Activated CD4-positive, alpha-beta T cell treated with anti-CD3 and anti-CD28 coated beads, Interleukin-2, amount 50 U/mL, for 48 hours (primary cell): ENCODE results near the gene SLAIN2.
"Not testable (repeated sequence)": the region's sequence is repeated elsewhere in the genome, so short reads cannot be mapped to it uniquely, and the experiment has no call there.

Experiments used
- DNase-seq, 2 experiments: peaks; one replicate each; pipeline ENCODE4 v3.0.0-alpha.2; 2020

SLAIN2 gene

DNA sequence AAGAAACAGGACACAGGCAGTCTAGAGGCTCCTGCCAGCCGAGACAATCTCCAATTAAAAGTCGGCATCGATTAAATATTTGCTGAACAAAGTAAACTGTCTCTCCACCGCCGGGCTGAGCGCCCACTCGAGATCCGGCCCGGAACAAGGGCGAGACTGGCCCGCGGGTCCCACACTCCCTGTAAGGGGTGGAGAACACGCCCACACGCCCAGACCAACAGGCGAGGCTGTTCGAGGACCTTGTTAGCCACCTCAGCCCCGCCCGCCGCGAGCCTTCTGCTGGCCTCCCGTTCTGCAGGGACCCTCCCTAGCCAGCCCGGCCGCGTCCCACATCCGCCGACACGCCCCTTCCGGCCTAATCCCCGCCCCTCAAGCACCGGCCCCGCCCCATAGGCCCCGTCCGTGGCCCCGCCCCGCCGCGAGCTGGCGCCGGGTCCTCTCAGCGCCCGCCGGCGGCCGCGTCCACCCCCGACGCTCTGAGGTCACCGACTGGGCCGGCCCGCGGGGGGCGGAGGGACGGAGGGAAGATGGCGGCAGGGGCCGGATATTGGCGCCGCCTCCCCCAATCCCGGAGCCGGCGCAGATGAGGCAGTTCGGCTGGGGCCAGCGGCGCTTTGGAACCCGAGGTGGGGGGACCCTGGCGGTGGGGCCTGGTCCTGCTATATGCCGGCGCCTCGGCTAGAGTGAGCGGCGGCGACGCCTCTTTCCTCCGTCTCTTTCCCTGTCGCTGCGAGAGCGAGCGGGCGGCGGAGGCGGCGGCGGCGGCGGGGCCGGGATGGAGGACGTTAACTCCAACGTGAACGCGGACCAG, at the start of gene SLAIN2:
Gene SLAIN2, plus strand, starts transcription at position 565 of the 811 bp plus-strand sequence. Its CDS starts 211 bp downstream, at position 776.
- peak; percentile 99 for DNase-seq

DNA sequence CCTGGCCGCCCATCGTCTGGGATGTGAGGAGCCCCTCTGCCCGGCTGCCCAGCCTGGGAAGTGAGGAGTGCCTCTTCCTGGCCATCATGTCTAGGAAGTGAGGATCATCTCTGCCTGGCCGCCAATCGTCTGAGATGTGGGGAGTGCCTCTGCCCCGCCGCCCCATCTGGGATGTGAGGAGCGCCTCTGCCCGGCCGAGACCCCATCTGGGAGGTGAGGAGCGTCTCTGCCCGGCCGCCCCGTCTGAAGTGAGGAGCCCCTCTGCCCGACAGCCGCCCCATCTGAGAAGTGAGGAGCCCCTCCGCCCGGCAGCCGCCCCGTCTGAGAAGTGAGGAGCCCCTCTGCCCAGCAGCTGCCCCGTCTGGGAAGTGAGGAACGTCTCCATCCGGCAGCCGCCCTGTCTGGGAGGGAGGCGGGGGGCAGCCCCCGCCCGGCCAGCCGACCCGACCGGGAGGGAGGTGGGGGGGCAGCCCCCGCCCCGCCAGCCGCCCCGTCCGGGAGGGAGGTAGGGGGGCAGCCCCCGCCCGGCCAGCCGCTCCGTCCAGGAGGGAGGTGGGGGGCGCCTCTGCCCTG, 49.0 kb upstream of the SLAIN2 start:
- DNase-seq: not testable (repeated sequence)

DNA sequence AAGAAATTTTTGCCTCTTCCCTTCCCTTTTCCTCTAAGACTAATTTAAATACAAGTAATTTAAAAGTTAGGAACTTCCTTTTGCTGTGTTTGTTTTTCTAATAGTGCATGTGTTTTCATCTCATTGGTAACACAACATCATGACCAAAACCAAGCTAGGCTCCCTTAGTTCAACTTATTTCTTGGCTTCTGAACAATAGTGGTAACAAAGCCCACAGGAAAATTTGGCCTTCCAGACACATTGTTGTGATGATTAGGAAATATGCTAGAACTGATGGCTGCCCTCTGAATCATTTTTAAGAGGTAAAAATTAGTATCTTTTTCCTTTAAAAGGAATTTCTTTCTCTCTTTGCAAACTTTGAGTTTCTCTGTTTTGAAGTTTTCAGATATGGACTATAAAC, 46.2 kb upstream of the SLAIN2 start:
- no peak for DNase-seq

DNA sequence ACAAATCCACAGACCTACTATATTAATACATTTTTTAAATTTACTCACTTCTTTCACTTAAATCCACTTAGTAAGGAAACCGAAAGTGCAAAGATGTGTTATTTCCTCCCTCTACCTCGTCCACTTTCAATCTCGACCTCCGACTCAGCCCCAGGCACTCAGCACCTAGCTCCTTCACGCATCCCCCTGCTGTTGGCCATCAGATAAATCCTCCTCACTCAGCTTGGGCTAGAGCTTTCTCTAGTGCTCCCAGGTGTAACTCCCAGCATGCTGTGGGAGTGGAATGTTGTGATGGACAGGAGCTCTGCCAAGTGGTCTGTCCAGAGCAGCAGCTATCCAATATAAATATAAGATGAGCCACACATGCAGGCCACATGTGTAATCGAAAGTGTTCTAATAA, 45.0 kb upstream of the SLAIN2 start:
- DNase-seq: peak in 1 of 2 experiments; percentile 16

DNA sequence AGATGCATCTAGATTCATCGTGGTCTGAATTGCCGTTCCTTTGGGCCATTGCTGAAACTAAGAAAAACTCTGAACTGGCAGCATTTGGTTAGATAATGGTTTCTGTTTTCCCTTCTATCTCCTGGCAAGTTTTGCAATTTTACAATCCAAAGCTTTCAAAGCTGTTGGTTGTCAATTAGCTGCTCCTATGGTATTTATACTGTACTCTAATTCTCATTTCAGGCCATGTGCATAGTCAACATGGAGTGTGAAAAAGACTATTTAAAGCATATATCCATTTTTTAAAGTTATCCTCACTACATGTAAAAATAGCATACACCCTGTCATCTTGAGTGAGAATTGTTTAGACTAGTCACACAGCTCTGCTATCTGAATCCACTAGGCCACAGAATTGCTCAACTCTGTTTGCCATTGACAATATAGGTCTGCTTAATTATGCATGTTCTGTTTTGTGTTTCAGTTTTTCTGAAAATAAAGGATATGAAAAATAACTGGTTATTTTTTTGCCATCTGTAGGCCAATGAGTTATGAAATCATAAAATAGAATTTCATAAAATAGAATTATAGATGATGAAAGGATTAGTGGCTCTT, 44.0 kb upstream of the SLAIN2 start:
- DNase-seq: no peak

DNA sequence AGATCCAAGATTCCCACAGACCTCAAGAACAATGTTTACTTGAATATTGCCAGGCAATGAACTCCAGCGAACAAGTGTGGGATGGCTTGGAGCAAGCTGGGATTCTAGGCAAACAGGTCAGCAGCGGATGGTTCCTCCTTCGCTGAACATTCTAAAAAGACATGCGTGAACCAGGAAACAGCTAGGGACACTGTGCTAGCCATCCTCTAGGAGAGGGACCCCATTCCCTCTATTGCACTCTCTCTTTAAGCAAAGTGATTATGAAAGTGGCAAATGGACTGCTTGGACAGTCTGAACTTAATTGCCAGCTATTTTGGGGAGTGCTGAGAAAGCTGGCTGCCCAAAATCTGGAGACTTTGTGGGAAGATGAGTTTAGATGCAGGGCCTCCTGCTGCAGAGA, 41.8 kb upstream of the SLAIN2 start:
- DNase-seq: no peak

DNA sequence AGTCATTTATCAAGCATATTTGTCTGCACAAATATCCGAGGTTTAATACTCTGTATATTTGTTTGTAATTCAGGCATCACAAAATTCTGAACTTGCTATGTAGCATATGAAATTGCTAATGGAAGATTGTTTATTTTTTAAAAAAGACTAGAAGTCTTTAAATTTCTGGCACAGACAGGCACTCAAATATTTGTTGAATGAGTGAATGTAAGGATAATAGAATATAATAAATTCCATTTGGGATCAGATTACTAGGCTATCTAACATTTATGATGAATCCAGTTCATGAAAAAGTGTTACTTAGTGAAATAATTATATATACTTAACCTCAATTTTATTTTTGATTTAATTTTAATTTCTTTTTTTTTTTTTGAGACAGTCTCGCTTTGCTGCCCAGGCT, 41.3 kb upstream of the SLAIN2 start:
- no peak for DNase-seq

DNA sequence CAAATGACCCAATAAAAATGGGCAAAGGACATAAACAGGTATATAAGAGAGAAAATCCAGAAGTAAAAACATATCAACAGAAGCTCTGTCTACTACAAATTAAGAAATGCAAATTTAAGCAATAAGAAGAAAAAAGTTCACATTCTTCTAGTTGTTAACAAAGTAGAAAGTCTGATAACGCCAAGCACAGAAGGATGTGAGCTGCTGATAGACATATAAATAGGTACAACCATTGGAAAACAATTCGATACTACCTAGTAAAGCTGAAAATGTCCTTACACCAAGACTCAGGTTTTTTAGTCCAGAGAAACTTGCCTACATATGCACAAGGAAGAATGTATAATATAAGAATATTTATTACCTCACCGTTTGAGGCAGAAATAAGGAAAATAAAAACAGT, 35.8 kb upstream of the SLAIN2 start:
- DNase-seq: no peak

DNA sequence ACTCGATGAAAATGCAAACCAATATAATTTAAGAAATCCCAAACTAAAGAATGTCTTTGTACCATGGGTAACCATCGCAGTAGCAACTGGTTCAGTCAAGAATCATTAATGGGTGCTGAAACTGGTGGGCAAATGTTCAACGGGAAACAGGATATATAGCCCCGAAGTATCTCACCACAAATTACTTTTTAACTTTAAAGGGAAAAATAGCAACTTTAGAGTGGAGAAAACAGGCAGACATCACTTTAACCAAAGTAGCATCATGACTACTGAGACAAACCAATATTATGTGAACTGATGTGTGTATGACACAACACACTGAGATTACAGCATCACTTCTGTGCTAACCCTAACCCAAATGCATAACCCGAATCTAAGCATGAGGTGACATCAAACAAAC, 33.8 kb upstream of the SLAIN2 start:
- no peak for DNase-seq

DNA sequence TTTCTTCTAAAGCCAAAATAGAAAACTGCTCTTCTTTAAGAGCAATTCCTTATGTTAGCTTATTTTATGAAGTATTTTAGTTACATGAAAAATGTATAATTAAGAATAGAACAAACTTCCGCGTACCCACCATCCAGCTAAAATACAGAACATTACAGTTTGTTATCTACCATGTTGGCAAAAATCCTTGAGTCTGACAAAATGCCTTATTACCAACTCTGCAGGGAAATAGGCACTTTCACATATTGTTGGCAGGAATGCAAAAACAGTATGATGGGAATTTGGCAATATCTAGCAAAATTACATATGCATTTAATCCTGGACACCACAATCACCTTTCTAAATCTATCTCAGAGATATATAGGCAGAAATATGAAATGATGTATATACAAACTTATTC, 32.4 kb upstream of the SLAIN2 start:
- DNase-seq: no peak

DNA sequence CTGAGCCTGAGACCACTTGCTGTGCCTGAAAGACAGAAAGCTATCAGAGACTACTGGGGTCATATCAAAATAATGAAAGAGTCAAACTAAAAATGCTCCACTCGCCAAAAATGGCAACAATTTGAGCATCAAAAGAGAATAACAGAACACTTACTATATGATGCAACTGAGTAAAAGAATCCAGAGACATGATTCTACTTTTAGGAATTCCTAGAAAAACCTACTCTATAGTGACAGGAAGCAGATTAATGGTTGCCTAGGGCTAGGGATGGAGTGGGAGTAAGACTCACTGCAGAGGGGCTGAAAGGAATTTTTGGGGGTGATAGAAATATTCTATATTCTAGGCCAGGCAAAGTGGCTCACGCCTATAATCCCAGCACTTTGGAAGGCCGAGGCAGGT, 29.4 kb upstream of the SLAIN2 start:
- DNase-seq: no peak

DNA sequence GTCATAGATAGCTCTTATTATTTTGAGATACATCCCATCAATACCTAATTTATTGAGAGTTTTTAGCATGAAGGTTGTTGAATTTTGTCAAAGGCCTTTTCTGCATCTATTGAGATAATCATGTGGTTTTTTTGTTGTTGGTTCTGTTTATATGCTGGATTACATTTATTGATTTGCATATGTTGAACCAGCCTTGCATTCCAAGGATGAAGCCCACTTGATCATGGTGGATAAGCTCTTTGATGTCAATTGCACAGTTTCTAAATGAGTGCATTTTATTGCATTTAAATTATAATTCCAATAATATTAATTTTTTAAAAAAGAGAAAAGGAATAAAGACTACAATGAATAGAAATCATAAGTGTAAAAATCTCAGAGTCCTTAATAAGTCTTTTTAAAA, 26.6 kb upstream of the SLAIN2 start:
- not testable (repeated sequence) for DNase-seq

DNA sequence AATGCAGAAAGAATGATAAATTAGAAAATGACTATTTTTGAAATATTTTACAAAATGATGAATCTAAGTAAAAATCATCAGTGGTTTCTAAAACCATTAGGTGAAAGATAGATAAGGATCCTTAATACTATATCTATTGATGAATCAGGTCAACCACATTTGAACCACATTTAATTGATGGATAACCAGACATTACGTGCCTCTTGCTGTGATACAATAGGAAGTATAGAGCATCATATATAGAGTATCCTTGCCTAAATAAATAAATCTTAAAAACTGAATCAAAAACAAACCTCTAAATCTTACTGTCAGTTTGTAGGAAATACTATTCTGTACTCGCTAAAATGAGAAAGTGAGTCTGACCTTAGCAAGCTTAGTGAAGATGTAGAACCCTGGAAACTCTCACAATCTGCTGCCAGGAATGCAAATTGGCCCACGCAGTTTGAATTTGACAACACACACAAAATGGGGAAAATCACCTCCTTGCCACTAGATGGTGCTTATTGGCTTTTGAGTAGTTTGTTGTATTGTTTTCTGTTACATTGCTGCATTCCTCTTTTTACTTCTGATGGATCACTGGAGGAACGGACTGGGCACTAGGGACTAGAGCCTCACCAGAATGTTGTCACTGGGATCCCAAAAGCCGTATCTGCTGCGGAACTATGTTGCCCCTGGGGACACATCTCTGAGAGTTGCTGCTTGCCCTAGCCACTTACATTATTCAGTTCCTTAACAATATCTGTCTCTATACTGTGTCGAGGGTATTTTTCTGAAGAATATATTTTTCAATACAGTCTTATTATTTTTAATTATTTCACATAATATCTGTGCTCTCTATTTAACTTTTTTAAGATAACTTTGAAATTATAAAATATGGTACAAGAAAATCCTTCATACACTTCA, 25.4 kb upstream of the SLAIN2 start:
- DNase-seq: peak in 1 of 2 experiments; percentile 19

DNA sequence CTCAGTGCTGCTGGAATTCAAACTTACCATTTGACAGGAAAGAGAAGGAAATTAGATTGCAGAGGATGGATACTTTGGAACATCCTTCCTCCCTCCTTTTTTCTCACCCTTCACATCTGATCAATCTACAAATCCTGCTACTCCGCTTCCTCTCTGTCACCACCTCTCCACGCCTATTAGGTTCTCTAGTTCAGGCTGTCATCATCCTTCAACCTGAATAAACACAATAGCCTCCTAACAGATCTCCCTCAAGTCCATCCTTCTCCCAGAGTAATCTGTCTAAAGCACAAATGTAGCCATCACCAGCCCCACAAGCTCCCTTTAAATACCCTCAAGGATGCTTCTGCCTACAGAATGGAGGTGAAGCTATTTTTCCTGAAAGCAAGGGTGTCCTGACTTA, 20.0 kb upstream of the SLAIN2 start:
- no peak for DNase-seq

DNA sequence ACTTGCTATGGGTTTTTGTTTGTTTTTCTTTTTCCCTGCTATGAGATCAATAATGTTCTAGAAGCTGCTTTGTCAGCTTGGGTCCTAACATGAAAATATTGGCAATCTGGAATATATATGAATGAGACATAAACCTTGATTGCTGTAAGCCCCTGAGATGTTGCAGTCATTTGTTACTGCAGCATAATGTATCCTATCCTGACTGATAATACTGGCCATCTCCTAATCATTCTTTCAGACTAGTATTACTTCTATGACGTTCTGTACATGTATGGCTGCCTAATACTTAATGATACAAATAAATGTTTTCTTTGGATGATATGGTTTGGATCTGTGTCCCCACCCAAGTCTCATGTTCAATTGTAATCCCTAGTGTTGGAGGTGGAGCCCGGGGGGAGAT, 19.3 kb upstream of the SLAIN2 start:
- no peak for DNase-seq

DNA sequence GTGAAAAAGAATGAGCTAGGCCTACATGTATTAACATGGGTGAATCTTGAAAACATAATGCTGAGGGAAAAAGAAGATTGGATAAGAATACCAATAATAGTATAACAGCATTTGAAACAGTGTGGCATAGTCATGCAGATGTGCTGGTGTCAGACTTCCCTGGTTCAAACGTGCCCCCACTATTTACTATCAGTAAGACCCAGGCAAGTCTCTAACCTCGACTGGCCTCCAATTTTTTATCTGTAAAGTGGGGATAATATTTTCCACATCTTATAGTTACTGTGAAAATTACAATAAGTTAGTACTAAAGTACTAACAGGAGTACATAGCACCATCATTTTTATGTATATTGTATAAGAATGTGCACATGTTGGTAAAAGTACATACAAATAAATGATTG, 17.0 kb upstream of the SLAIN2 start:
- no peak for DNase-seq

DNA sequence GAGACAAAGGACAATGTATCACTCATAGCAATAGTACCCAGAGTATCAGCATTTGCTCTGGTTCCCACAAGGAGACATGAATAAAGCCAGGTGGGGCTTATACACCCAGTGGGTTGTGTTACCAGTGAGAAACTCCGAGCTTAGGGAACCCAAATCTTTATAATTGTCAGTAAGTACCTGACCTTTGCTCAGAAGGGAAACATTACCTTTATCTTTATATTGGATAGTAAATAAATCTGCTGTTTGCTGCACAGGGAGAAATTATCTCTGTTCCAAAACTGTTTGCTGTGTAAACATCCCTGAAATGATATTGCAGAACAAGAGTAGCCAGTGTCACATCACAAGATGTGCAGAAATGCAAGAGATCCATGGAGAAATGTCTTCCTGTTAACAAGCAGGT, 12.1 kb upstream of the SLAIN2 start:
- no peak for DNase-seq

DNA sequence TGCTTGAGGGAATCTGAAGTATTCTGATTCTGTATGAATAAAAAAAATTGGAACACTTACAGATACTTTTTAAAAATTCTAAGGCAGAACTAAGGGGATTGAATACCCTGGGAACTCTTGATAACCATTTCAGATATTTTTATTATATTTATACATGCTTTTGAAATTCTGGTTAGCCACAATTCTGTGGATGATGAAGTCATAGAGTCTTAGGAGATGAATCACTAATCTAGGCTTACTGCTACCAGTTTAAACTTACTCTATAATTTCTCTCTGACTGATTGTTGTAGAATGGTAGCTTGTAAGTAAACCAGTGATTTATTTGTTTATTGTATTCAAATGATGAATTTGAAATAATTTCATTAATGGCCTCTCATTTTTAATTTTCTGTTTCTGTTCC, 11.4 kb upstream of the SLAIN2 start:
- DNase-seq: no peak

DNA sequence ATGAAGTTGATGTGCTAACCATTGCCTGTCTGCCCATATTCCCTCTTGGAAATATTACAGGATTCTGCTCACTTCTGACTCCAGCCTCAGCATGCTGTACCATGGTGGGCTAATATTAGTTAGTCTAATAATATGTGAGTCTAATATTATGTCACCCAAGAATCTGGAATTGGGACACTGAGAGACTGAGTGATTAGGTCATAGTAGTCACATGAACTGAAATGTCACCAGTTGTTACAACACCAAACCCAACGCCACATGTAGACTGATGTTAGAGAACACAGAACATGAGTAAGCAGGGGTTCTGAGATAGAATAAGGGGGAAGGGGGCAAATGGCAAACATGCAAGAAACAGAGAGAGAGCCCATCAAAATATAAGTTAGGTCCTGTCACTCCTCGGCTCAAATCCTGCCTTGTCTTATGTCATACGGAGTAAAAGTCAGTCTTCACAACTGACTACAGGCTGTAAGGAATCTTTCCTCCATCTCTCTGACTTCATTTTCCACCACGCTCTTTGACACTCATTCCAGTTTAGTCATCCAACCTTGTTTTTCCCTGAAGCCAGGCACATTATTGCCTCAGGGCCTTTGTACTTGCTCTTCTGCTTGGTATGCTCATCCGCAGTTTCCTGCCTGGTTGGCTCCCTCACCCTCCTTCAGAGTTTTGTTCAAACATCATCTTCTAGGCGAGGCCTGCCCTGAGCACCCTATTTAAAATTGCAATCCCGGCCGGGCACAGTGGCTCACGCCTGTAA, 9.6 kb upstream of the SLAIN2 start:
- no peak for DNase-seq

DNA sequence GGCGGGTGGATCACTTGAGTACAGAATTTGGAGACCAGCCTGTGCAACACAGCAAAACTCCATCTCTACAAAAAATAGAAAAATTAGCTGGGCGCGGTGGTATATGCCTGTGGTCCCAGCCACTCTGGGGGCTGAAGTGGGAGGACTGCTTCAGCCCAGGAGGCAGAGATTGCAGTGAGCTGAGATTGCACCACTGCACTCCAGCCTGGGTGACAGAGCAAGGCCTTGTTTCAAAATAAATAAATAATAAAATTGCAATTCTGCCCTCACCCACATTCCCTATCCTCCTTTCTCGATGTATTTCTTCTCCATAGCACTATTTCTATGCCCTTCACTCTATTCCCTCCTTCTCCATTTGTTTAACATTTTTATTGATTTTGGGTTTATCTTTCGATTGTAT, 8.7 kb upstream of the SLAIN2 start:
- DNase-seq: no peak

DNA sequence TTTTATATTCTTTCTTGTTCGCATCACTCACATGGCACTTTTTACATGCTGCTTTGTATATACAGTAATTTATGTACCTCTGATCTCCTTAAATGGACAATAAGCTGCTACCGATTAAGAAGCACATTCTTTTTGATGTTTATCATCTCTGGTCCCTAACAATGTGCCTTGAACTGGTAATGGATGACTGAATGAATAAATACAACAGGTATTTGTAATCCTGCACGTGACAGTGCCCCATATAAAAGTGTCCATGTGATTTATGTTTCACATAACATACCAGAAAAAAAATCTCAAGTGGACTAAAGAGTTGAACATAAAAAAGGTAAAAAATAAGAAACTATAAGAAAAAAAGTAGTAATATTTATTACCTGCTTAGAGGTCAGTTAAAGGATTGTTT, 7.7 kb upstream of the SLAIN2 start:
- no peak for DNase-seq

DNA sequence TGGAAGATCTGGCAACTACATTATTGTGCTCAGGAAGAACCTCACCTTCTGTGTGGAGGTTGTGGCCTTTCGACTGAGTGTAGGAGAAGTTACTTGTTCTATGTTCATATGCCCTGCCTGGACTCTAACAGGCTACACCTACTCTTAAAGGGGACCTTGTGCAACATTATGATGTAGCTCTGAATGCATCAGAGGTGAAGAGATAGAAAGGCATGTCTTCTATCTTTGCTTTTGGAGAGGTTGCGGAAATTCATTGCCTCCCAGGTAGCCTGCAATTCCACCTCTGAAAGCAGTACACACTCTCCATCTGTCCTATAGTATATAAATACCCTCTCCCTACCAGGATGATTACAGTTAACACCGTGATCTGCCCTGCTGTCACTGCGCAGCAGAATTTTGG, 7.1 kb upstream of the SLAIN2 start:
- DNase-seq: no peak
